ENCODE results near the gene POLR3E. TPM values are rescaled to one million over a fixed set of nuclear protein-coding genes. Genes with fewer than 3 reads are reported as not detected.

The POLR3E gene
- total RNA-seq, 1 experiment from 2014 or later, result 70.9 TPM

DNA sequence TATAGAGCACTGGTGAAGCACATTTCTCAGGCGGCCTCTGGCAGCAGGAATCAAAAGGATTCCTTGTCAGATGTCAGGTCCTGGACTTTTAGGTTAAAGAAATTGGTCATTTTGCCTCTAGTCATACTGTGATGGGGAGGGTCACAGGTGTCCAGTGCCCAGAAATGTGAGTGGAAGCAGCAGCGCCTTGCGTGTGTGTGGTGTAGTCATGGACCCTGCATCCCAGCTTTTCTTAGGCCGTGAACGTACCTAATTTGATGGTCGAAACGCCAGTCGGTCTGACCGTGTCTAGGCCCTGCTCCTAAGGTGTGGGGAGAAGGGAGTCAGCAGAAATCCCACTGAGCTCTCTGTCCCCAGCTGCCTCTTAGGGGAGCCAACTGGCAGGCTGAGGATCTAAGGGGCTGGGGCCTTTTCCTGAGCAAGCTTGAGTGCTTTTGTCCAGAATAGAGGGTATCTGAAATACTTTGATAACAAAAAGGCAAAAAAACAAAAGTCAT lies 32.0 kb downstream of the POLR3E start:
- Histone ChIP-seq H3K4me3 (no peak overlapping the region), H3K79me2 (ENCODE audit: low read depth) (no peaks in the 10 kb centered on the region), H3K4me1 (replicated peaks; ENCODE audit: insufficient read depth) (no peaks in the 10 kb centered on the region), H3F3A (ENCODE audit: insufficient read depth, low read depth) (peaks cover 21% of the 10 kb centered on the region; the same call in 1 of the 2 replicates), H4K20me1 (ENCODE audit: insufficient read depth) (peaks cover 14% of the 10 kb centered on the region; the same call in 1 of the 2 replicates), H3K27ac (no peak overlapping the region), H3K36me3 (ENCODE audit: low read depth) (peaks cover 22% of the 10 kb centered on the region), H3K4me2 (no peak overlapping the region), H3K9me3 (ENCODE audit: insufficient read depth, low read depth) (no peaks in the 10 kb centered on the region), H3K27me3 (ENCODE audit: insufficient read depth, low read depth) (no peaks in the 10 kb centered on the region), H2AFZ (no peak overlapping the region), H3K9me2 (ENCODE audit: insufficient read depth) (no peaks in the 10 kb centered on the region)
- no peak for DNase-seq
- ChIA-PET CTCF (no interaction called here), POLR2A (ENCODE audit: unreplicated experiment) (interaction anchor here (0.6 kb wide), 1 partner anchor 369 kb away, joined by 4 read pairs; no protein-coding TSS in a partner anchor)
- TF ChIP-seq, protein P1, sequence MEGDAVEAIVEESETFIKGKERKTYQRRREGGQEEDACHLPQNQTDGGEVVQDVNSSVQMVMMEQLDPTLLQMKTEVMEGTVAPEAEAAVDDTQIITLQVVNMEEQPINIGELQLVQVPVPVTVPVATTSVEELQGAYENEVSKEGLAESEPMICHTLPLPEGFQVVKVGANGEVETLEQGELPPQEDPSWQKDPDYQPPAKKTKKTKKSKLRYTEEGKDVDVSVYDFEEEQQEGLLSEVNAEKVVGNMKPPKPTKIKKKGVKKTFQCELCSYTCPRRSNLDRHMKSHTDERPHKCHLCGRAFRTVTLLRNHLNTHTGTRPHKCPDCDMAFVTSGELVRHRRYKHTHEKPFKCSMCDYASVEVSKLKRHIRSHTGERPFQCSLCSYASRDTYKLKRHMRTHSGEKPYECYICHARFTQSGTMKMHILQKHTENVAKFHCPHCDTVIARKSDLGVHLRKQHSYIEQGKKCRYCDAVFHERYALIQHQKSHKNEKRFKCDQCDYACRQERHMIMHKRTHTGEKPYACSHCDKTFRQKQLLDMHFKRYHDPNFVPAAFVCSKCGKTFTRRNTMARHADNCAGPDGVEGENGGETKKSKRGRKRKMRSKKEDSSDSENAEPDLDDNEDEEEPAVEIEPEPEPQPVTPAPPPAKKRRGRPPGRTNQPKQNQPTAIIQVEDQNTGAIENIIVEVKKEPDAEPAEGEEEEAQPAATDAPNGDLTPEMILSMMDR (conservative IDR thresholded peaks at IDR 0.05), result no peak
- TF ChIP-seq EZH2 (IDR thresholded peaks at IDR 0.05; ENCODE audit: low read depth), result no peak
- no TSS peak for BruUV-seq (replicated peaks)
- intact Hi-C loops (cut with micrococcal nuclease; ENCODE audit: unreplicated experiment), result no loop called here

DNA sequence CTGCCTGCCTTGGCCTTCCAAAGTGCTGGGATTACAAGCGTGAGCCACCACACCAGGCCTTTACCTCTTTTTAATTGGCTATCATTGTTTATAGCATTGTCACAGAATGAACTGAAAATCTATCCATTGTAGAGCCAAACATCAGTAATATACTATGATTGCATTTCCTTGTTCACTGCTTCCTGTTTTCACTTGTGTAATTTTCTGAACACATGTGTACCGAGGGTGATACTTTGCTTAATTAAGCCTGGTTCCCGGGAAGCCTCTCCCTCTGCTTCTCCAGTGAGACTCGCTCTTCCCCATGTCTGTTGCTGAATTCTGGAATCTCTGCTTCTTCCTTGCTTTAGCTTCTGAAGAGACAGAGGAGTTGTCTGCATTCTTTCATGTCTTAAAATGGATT lies 33.1 kb downstream of the POLR3E start:
- TF ChIP-seq, protein P1 (conservative IDR thresholded peaks at IDR 0.05), result no peak
- no peak for TF ChIP-seq EZH2 (IDR thresholded peaks at IDR 0.05; ENCODE audit: low read depth)
- Histone ChIP-seq H3K4me1 (replicated peaks; ENCODE audit: insufficient read depth) (no peaks in the 10 kb centered on the region), H3K36me3 (ENCODE audit: low read depth) (peaks cover 30% of the 10 kb centered on the region), H3F3A (ENCODE audit: insufficient read depth, low read depth) (peaks cover 21% of the 10 kb centered on the region; the same call in 1 of the 2 replicates), H2AFZ (no peak overlapping the region), H3K27ac (peak overlapping the region; percentile 14; the same call in 1 of the 2 replicates), H3K9me2 (ENCODE audit: insufficient read depth) (no peaks in the 10 kb centered on the region), H4K20me1 (ENCODE audit: insufficient read depth) (peaks cover 14% of the 10 kb centered on the region; the same call in 1 of the 2 replicates), H3K27me3 (ENCODE audit: insufficient read depth, low read depth) (no peaks in the 10 kb centered on the region), H3K79me2 (ENCODE audit: low read depth) (no peaks in the 10 kb centered on the region), H3K4me3 (no peak overlapping the region), H3K4me2 (no peak overlapping the region), H3K9me3 (ENCODE audit: insufficient read depth, low read depth) (no peaks in the 10 kb centered on the region)
- BruUV-seq (replicated peaks), result no TSS peak
- intact Hi-C loops (cut with micrococcal nuclease; ENCODE audit: unreplicated experiment), result no loop called here
- DNase-seq, result no peak
- ChIA-PET POLR2A (ENCODE audit: unreplicated experiment) (interaction anchor here (0.7 kb wide), 1 partner anchor 304 kb away, joined by 3 read pairs; no protein-coding TSS in a partner anchor), CTCF (no interaction called here)

DNA sequence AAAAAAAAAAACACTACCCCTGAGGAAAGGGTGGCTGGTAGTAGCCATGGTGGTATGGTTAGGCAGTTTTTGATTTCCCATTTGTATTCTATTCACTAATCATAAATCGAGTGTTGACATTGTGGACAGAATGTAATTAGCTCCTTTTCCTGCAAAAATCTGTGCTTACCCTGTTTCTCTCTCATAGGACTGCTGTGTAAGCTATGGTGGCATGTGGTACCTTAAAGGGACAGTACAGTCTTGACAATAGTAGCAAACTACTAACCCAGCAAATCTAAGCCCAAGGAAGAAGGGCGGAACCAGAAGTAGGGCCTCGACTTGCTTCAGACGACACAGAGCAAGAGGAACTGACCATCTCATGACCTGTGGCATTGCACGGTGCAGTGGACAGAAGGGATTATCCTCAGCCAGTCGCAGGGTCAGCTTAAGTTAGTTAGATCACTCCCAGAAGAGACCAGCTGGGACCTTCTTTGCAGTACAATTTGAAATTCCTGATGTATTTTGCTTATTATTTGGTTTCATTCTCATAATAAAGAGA lies 36.3 kb downstream of the POLR3E start:
- no peak overlapping the region for H2AFZ ChIP-seq
- intact Hi-C loops (cut with micrococcal nuclease; ENCODE audit: unreplicated experiment), result no loop called here
- no peak overlapping the region for H3K27ac ChIP-seq
- H3K4me2 ChIP-seq, result no peak overlapping the region
- H3K9me3 ChIP-seq (ENCODE audit: insufficient read depth, low read depth), result no peaks in the 10 kb centered on the region; the same call in 1 of the 2 replicates
- no TSS peak for BruUV-seq (replicated peaks)
- ChIA-PET CTCF (no interaction called here), POLR2A (ENCODE audit: unreplicated experiment) (no interaction called here)
- H3K9me2 ChIP-seq (ENCODE audit: insufficient read depth), result no peaks in the 10 kb centered on the region
- no peaks in the 10 kb centered on the region for H3K79me2 ChIP-seq (ENCODE audit: low read depth)
- H3K4me3 ChIP-seq, result no peak overlapping the region
- peaks cover 28% of the 10 kb centered on the region; the same call in 1 of the 2 replicates for H3F3A ChIP-seq (ENCODE audit: insufficient read depth, low read depth)
- no peaks in the 10 kb centered on the region for H3K4me1 ChIP-seq (replicated peaks; ENCODE audit: insufficient read depth)
- no peak for DNase-seq
- H3K36me3 ChIP-seq (ENCODE audit: low read depth), result peaks cover 48% of the 10 kb centered on the region
- H4K20me1 ChIP-seq (ENCODE audit: insufficient read depth), result peaks cover 14% of the 10 kb centered on the region; the same call in 1 of the 2 replicates
- no peaks in the 10 kb centered on the region for H3K27me3 ChIP-seq (ENCODE audit: insufficient read depth, low read depth)
- TF ChIP-seq, protein P1 (conservative IDR thresholded peaks at IDR 0.05), result no peak
- TF ChIP-seq EZH2 (IDR thresholded peaks at IDR 0.05; ENCODE audit: low read depth), result no peak
